ENCODE data around the gene MARK4. TPM values are rescaled to one million over a fixed set of nuclear protein-coding genes. Genes with fewer than 3 reads are reported as not detected.

Gene MARK4
- total RNA-seq, 4 donors from 2014 or later = 10.2 to 26.2 (median 14.4) TPM

GRCh38 chr19:45253396-45254027, 2.4 kb downstream of the MARK4 start:
- TF ChIP-seq CTCF (IDR thresholded peaks at IDR 0.05; ENCODE audit: low read depth) = no peak

- TF ChIP-seq CTCF (IDR thresholded peaks at IDR 0.05; ENCODE audit: low read depth) = no peak
Observed at GRCh38 chr19:45254044-45254531, 3.0 kb downstream of the MARK4 start.

- no peak for TF ChIP-seq CTCF (IDR thresholded peaks at IDR 0.05; ENCODE audit: low read depth)
Observed at GRCh38 chr19:45255611-45256157, 4.6 kb downstream of the MARK4 start.

GRCh38 chr19:45256836-45257235, 5.8 kb downstream of the MARK4 start:
- TF ChIP-seq CTCF (IDR thresholded peaks at IDR 0.05; ENCODE audit: low read depth) = no peak

- TF ChIP-seq CTCF (IDR thresholded peaks at IDR 0.05; ENCODE audit: low read depth) = no peak
Observed at GRCh38 chr19:45258862-45259261, 7.8 kb downstream of the MARK4 start.

- TF ChIP-seq CTCF (IDR thresholded peaks at IDR 0.05; ENCODE audit: low read depth) = no peak
Observed at GRCh38 chr19:45262570-45262969, 11.5 kb downstream of the MARK4 start.

- no peak for TF ChIP-seq CTCF (IDR thresholded peaks at IDR 0.05; ENCODE audit: low read depth)
Observed at GRCh38 chr19:45263013-45263412, 11.9 kb downstream of the MARK4 start.
